ENCODE measurements around the gene SPATA2.

SPATA2 gene

GRCh38 chr20:49906101-49906604 is 9.2 kb downstream of the SPATA2 start:
- Histone ChIP-seq H4K8ac (ENCODE audit: low read depth, low read length) (no peak overlapping the region), H3K36me3 (replicated peaks in 1 of 2; ENCODE audit: control insufficient read depth in 2 of 2, insufficient read depth in 2 of 2, low read length in 2 of 2) (peaks cover 31 to 51% of the 10 kb centered on the region in 2 donors), H4K91ac (ENCODE audit: low read depth, low read length, poor library complexity) (no peak overlapping the region), H3K18ac (ENCODE audit: low read length) (no peak overlapping the region), H2BK120ac (ENCODE audit: low read depth, low read length) (no peak overlapping the region), H3K27ac (replicated peaks; ENCODE audit: low read length) (no peak overlapping the region), H3K4me1 (ENCODE audit: control insufficient read depth in 2 of 2, insufficient read depth in 1 of 2, low read depth in 1 of 2, low read length in 2 of 2) (peaks cover 0 to 11% of the 10 kb centered on the region in 2 donors), H3K4me3 (ENCODE audit: low read length in 2 of 2) (no peak overlapping the region), H3K27me3 (ENCODE audit: control insufficient read depth in 3 of 3, insufficient read depth in 3 of 3, low read depth in 1 of 3, low read length in 3 of 3) (no peaks in the 10 kb centered on the region), H3K4ac (ENCODE audit: low read length) (no peak overlapping the region), H3K79me1 (ENCODE audit: low read depth, low read length) (peaks cover 10% of the 10 kb centered on the region), H2AK5ac (ENCODE audit: low read depth, low read length) (no peak overlapping the region), H2BK15ac (ENCODE audit: low read length) (no peak overlapping the region), H3K14ac (ENCODE audit: low read length) (no peak overlapping the region), H3K23ac (ENCODE audit: low read depth, low read length, poor library complexity) (no peak overlapping the region), H2BK12ac (ENCODE audit: low read length) (no peak overlapping the region), H3K4me2 (ENCODE audit: insufficient read depth, low read length, poor library complexity, severe bottlenecking) (no peak overlapping the region), H3K9me3 (replicated peaks in 1 of 2; ENCODE audit: control insufficient read depth in 2 of 2, insufficient read depth in 1 of 2, low read depth in 1 of 2, low read length in 2 of 2) (no peaks in the 10 kb centered on the region), H3K9ac (ENCODE audit: low read depth, low read length, poor library complexity) (peak overlapping the region; percentile 7), H2BK5ac (ENCODE audit: low read length) (no peak overlapping the region), H2AFZ (ENCODE audit: low read length) (no peak overlapping the region)
- no peak for DNase-seq (ENCODE audit: low spot score)
- WGBS, 2 donors (ENCODE audit: extremely low coverage in 2 of 2, insufficient read length in 2 of 2, insufficient replicate concordance in 1 of 2), result no CpG with 5 or more reads among the region's 37 CpGs

- no CpG with 5 or more reads among the region's 29 CpGs for WGBS, 2 donors (ENCODE audit: extremely low coverage in 2 of 2, insufficient read length in 2 of 2, insufficient replicate concordance in 1 of 2)
- peaks cover 0 to 11% of the 10 kb centered on the region in 2 donors for H3K4me1 ChIP-seq (ENCODE audit: control insufficient read depth in 2 of 2, insufficient read depth in 1 of 2, low read depth in 1 of 2, low read length in 2 of 2)
- H3K14ac ChIP-seq (ENCODE audit: low read length), result no peak overlapping the region
- H3K23ac ChIP-seq (ENCODE audit: low read depth, low read length, poor library complexity), result no peak overlapping the region
- peaks cover 10% of the 10 kb centered on the region for H3K79me1 ChIP-seq (ENCODE audit: low read depth, low read length)
- H3K4me2 ChIP-seq (ENCODE audit: insufficient read depth, low read length, poor library complexity, severe bottlenecking), result no peak overlapping the region
- H3K4ac ChIP-seq (ENCODE audit: low read length), result no peak overlapping the region
- H3K18ac ChIP-seq (ENCODE audit: low read length), result no peak overlapping the region
- no peak overlapping the region for H2BK15ac ChIP-seq (ENCODE audit: low read length)
- H3K4me3 ChIP-seq (ENCODE audit: low read length in 2 of 2), result peak overlapping the region in 1 of 2 donors; percentile 18
- H2AK5ac ChIP-seq (ENCODE audit: low read depth, low read length), result no peak overlapping the region
- peaks cover 29 to 51% of the 10 kb centered on the region in 2 donors for H3K36me3 ChIP-seq (replicated peaks in 1 of 2; ENCODE audit: control insufficient read depth in 2 of 2, insufficient read depth in 2 of 2, low read length in 2 of 2)
- DNase-seq (ENCODE audit: low spot score), result no peak
- H3K27me3 ChIP-seq (ENCODE audit: control insufficient read depth in 3 of 3, insufficient read depth in 3 of 3, low read depth in 1 of 3, low read length in 3 of 3), result no peaks in the 10 kb centered on the region
- no peak overlapping the region for H2BK120ac ChIP-seq (ENCODE audit: low read depth, low read length)
- H3K9me3 ChIP-seq (replicated peaks in 1 of 2; ENCODE audit: control insufficient read depth in 2 of 2, insufficient read depth in 1 of 2, low read depth in 1 of 2, low read length in 2 of 2), result no peaks in the 10 kb centered on the region
- no peak overlapping the region for H4K8ac ChIP-seq (ENCODE audit: low read depth, low read length)
- H3K27ac ChIP-seq (replicated peaks; ENCODE audit: low read length), result no peak overlapping the region
- no peak overlapping the region for H4K91ac ChIP-seq (ENCODE audit: low read depth, low read length, poor library complexity)
- H2BK12ac ChIP-seq (ENCODE audit: low read length), result no peak overlapping the region
- H2AFZ ChIP-seq (ENCODE audit: low read length), result no peak overlapping the region
- no peak overlapping the region for H2BK5ac ChIP-seq (ENCODE audit: low read length)
- H3K9ac ChIP-seq (ENCODE audit: low read depth, low read length, poor library complexity), result no peak overlapping the region
These were observed 9.8 kb downstream of the SPATA2 start for GRCh38 chr20:49905415-49906091.

- no peak overlapping the region for H2BK12ac ChIP-seq (ENCODE audit: low read length)
- H3K4ac ChIP-seq (ENCODE audit: low read length), result no peak overlapping the region
- H3K4me2 ChIP-seq (ENCODE audit: insufficient read depth, low read length, poor library complexity, severe bottlenecking), result no peak overlapping the region
- no peak overlapping the region for H3K14ac ChIP-seq (ENCODE audit: low read length)
- no peaks in the 10 kb centered on the region for H3K27me3 ChIP-seq (ENCODE audit: control insufficient read depth in 3 of 3, insufficient read depth in 3 of 3, low read depth in 1 of 3, low read length in 3 of 3)
- H3K4me3 ChIP-seq (ENCODE audit: low read length in 2 of 2), result no peak overlapping the region
- no peak overlapping the region for H4K8ac ChIP-seq (ENCODE audit: low read depth, low read length)
- H2AK5ac ChIP-seq (ENCODE audit: low read depth, low read length), result no peak overlapping the region
- peaks cover 29 to 51% of the 10 kb centered on the region in 2 donors for H3K36me3 ChIP-seq (replicated peaks in 1 of 2; ENCODE audit: control insufficient read depth in 2 of 2, insufficient read depth in 2 of 2, low read length in 2 of 2)
- no peak overlapping the region for H3K23ac ChIP-seq (ENCODE audit: low read depth, low read length, poor library complexity)
- no peak overlapping the region for H3K9ac ChIP-seq (ENCODE audit: low read depth, low read length, poor library complexity)
- no peak overlapping the region for H4K91ac ChIP-seq (ENCODE audit: low read depth, low read length, poor library complexity)
- H2AFZ ChIP-seq (ENCODE audit: low read length), result no peak overlapping the region
- H2BK15ac ChIP-seq (ENCODE audit: low read length), result no peak overlapping the region
- peak overlapping the region; percentile 2 for H2BK5ac ChIP-seq (ENCODE audit: low read length)
- no peak overlapping the region for H3K27ac ChIP-seq (replicated peaks; ENCODE audit: low read length)
- no peak overlapping the region for H2BK120ac ChIP-seq (ENCODE audit: low read depth, low read length)
- WGBS, 2 donors (ENCODE audit: extremely low coverage in 2 of 2, insufficient read length in 2 of 2, insufficient replicate concordance in 1 of 2), result no CpG with 5 or more reads among the region's 17 CpGs
- no peaks in the 10 kb centered on the region for H3K9me3 ChIP-seq (replicated peaks in 1 of 2; ENCODE audit: control insufficient read depth in 2 of 2, insufficient read depth in 1 of 2, low read depth in 1 of 2, low read length in 2 of 2)
- peaks cover 8% of the 10 kb centered on the region for H3K79me1 ChIP-seq (ENCODE audit: low read depth, low read length)
- H3K18ac ChIP-seq (ENCODE audit: low read length), result no peak overlapping the region
- peaks cover 0 to 2% of the 10 kb centered on the region in 2 donors for H3K4me1 ChIP-seq (ENCODE audit: control insufficient read depth in 2 of 2, insufficient read depth in 1 of 2, low read depth in 1 of 2, low read length in 2 of 2)
- DNase-seq (ENCODE audit: low spot score), result no peak
These were observed 10.7 kb downstream of the SPATA2 start for GRCh38 chr20:49904440-49905214.

GRCh38 chr20:49901588-49901987 is 13.7 kb downstream of the SPATA2 start:
- no peak overlapping the region for H2BK12ac ChIP-seq (ENCODE audit: low read length)
- no CpG with 5 or more reads among the region's 5 CpGs for WGBS, 2 donors (ENCODE audit: extremely low coverage in 2 of 2, insufficient read length in 2 of 2, insufficient replicate concordance in 1 of 2)

More at GRCh38 chr20:49901588-49901987, 13.7 kb downstream of the SPATA2 start:
- no peaks in the 10 kb centered on the region for H3K27me3 ChIP-seq (ENCODE audit: control insufficient read depth in 3 of 3, insufficient read depth in 3 of 3, low read depth in 1 of 3, low read length in 3 of 3)
- no peak overlapping the region for H3K4ac ChIP-seq (ENCODE audit: low read length)
- no peak overlapping the region for H3K4me3 ChIP-seq (ENCODE audit: low read length in 2 of 2)
- H3K14ac ChIP-seq (ENCODE audit: low read length), result no peak overlapping the region
- no peak overlapping the region for H4K8ac ChIP-seq (ENCODE audit: low read depth, low read length)
- no peak overlapping the region for H2BK15ac ChIP-seq (ENCODE audit: low read length)
- peaks cover 25 to 32% of the 10 kb centered on the region in 2 donors for H3K36me3 ChIP-seq (replicated peaks in 1 of 2; ENCODE audit: control insufficient read depth in 2 of 2, insufficient read depth in 2 of 2, low read length in 2 of 2)
- H3K9me3 ChIP-seq (replicated peaks in 1 of 2; ENCODE audit: control insufficient read depth in 2 of 2, insufficient read depth in 1 of 2, low read depth in 1 of 2, low read length in 2 of 2), result no peaks in the 10 kb centered on the region
- H3K9ac ChIP-seq (ENCODE audit: low read depth, low read length, poor library complexity), result no peak overlapping the region
- DNase-seq (ENCODE audit: low spot score), result no peak
- H3K23ac ChIP-seq (ENCODE audit: low read depth, low read length, poor library complexity), result no peak overlapping the region
- H2BK120ac ChIP-seq (ENCODE audit: low read depth, low read length), result no peak overlapping the region
- H2BK5ac ChIP-seq (ENCODE audit: low read length), result no peak overlapping the region
- no peak overlapping the region for H2AFZ ChIP-seq (ENCODE audit: low read length)
- H3K79me1 ChIP-seq (ENCODE audit: low read depth, low read length), result peaks cover 8% of the 10 kb centered on the region
- H3K18ac ChIP-seq (ENCODE audit: low read length), result no peak overlapping the region
- H3K27ac ChIP-seq (replicated peaks; ENCODE audit: low read length), result no peak overlapping the region
- H2AK5ac ChIP-seq (ENCODE audit: low read depth, low read length), result no peak overlapping the region
- no peak overlapping the region for H3K4me2 ChIP-seq (ENCODE audit: insufficient read depth, low read length, poor library complexity, severe bottlenecking)
- no peak overlapping the region for H4K91ac ChIP-seq (ENCODE audit: low read depth, low read length, poor library complexity)
- no peaks in the 10 kb centered on the region for H3K4me1 ChIP-seq (ENCODE audit: control insufficient read depth in 2 of 2, insufficient read depth in 1 of 2, low read depth in 1 of 2, low read length in 2 of 2)
